Chondrocyte (in vitro differentiated cells): ENCODE results near the gene RASAL2. TPM values are rescaled to one million over a fixed set of nuclear protein-coding genes. Genes with fewer than 3 reads are reported as not detected.

Source experiments
- DNase-seq: peaks from one replicate; pipeline ENCODE4 v3.0.0; 2021; ENCODE audit warnings: mixed read lengths, low spot score
- H3K27ac Mint-ChIP-seq: one replicate; pipeline ENCODE4 v1.8.0; 2021; ENCODE audit warnings: mild to moderate bottlenecking, moderate library complexity, mixed read lengths; ENCODE audit not compliant: unreplicated experiment
- H3K27me3 Mint-ChIP-seq: 2 replicates; pipeline ENCODE4 v1.8.0; 2021; ENCODE audit warnings: low read depth, mixed read lengths
- H3K36me3 Mint-ChIP-seq: 2 replicates; pipeline ENCODE4 v1.8.0; 2021; ENCODE audit warnings: low read depth, mixed read lengths
- H3K4me1 Mint-ChIP-seq: 2 replicates; pipeline ENCODE4 v1.8.0; 2021; ENCODE audit warnings: low read depth, mild to moderate bottlenecking, mixed read lengths
- H3K4me3 Mint-ChIP-seq: one replicate; pipeline ENCODE4 v1.8.0; 2021; ENCODE audit warnings: mild to moderate bottlenecking, moderate library complexity, mixed read lengths; ENCODE audit not compliant: unreplicated experiment
- H3K9me3 Mint-ChIP-seq: 2 replicates; pipeline ENCODE4 v1.8.0; 2021; ENCODE audit warnings: low read depth, mixed read lengths
- total RNA-seq: library from RNA; stranded (reverse); gene quantifications from 3 replicates; pipeline ENCODE4 v1.2.1, GENCODE V29; 2021
- TF ChIP-seq, protein P1 (sequence below): fragments of 200-600 bp; sonication (generic); IDR thresholded peaks from 2 replicates; pipeline ENCODE4 v1.5.0; 2021; ENCODE audit warnings: antibody characterized with exemption, mild to moderate bottlenecking, moderate library complexity

The RASAL2 gene
- total RNA-seq, 1 donor from 2014 or later: 40.1 TPM

DNA sequence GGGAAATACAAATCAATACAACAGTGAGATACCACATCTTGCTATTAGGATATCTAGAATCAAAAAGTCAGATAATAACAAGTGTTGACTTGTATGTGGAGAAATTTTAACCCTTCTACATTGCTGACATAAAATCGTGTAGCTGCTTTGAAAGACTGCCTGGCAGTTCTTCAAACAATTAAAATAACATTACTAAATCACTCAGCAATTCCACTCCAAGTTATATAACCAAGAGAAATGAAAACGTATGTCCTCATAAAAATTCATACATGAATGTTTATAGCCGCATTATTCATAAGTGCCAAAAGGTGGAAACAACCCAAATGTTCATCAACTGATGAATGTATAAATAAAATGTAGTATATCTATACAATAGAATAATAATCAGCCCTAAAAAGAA lies 164.6 kb downstream of the RASAL2 start:
- peaks cover 33% of the 10 kb centered on the region for H3K4me1 Mint-ChIP-seq
- no peak for DNase-seq
- H3K27me3 Mint-ChIP-seq: no peaks in the 10 kb centered on the region
- H3K9me3 Mint-ChIP-seq: peaks cover 12% of the 10 kb centered on the region
- H3K36me3 Mint-ChIP-seq: peaks cover 6% of the 10 kb centered on the region
- peak overlapping the region; percentile 29 for H3K27ac Mint-ChIP-seq
- no peak overlapping the region for H3K4me3 Mint-ChIP-seq
- TF ChIP-seq, protein P1, sequence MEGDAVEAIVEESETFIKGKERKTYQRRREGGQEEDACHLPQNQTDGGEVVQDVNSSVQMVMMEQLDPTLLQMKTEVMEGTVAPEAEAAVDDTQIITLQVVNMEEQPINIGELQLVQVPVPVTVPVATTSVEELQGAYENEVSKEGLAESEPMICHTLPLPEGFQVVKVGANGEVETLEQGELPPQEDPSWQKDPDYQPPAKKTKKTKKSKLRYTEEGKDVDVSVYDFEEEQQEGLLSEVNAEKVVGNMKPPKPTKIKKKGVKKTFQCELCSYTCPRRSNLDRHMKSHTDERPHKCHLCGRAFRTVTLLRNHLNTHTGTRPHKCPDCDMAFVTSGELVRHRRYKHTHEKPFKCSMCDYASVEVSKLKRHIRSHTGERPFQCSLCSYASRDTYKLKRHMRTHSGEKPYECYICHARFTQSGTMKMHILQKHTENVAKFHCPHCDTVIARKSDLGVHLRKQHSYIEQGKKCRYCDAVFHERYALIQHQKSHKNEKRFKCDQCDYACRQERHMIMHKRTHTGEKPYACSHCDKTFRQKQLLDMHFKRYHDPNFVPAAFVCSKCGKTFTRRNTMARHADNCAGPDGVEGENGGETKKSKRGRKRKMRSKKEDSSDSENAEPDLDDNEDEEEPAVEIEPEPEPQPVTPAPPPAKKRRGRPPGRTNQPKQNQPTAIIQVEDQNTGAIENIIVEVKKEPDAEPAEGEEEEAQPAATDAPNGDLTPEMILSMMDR: no peak

DNA sequence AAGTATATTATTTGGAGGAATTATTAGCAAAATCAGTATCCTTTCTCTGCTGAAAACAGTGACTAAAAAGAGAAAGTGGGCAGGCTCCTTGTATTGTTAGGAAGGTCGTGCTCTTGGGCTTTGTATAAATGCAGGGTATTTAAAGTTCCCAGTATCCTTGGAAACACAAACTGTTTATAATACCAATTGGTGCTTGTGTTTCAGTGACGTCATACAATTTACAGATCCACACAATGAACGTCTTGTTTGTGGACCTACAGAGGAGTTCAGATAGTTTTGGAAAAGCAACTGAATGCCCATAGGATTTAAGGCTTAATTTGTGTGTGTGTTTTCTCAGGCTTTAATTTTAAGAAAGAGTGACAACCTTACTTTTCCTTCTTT lies 168.2 kb downstream of the RASAL2 start:
- Mint-ChIP-seq H3K4me3 (no peak overlapping the region), H3K27ac (peak overlapping the region; percentile 32), H3K9me3 (peaks cover 2% of the 10 kb centered on the region), H3K4me1 (peaks cover 38% of the 10 kb centered on the region), H3K36me3 (no peaks in the 10 kb centered on the region), H3K27me3 (no peaks in the 10 kb centered on the region)
- DNase-seq: no peak
- TF ChIP-seq, protein P1: no peak

DNA sequence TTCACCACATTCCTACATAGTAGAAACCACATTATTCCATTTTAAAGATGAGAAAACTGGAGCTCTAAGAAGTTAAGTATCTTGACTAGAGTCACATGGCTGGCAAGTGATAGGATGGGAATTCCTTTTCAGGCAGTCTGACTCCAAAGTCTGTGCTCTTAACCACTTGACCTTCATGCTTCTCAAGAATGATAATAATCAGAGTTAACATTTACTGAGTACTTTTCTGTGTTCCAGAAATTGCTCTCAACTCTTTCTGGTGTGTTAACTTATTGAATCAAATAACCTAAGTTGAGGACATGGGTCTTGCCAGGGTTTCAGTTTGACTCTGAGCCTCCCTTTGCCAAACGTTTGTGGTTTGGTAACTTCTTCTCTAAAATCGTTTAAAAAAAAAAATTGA lies 169.4 kb downstream of the RASAL2 start:
- H3K36me3 Mint-ChIP-seq: no peaks in the 10 kb centered on the region
- H3K9me3 Mint-ChIP-seq: peaks cover 2% of the 10 kb centered on the region
- TF ChIP-seq, protein P1: no peak
- H3K27ac Mint-ChIP-seq: peak overlapping the region; percentile 32
- no peaks in the 10 kb centered on the region for H3K27me3 Mint-ChIP-seq
- H3K4me1 Mint-ChIP-seq: peaks cover 46% of the 10 kb centered on the region
- no peak overlapping the region for H3K4me3 Mint-ChIP-seq
- DNase-seq: no peak

DNA sequence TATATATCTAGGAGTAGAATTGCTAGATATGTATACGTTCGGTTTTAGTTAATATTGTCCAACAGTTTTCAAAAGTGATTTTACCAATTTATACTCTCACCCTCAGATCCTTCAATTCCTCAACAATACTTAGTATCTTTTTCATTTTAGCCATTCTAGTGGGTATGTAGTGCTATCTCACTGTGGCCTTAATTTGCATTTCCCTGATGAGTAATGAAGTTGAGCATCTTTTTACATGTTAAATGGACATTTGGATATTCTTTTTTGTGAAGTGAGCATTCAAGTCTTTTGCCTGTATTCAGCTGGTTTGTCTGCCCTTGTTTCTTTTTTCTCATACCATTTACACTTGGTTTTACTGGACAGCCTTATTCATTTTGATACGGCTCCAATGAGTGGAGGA lies 172.2 kb downstream of the RASAL2 start:
- TF ChIP-seq, protein P1: no peak
- H3K36me3 Mint-ChIP-seq: no peaks in the 10 kb centered on the region

DNA sequence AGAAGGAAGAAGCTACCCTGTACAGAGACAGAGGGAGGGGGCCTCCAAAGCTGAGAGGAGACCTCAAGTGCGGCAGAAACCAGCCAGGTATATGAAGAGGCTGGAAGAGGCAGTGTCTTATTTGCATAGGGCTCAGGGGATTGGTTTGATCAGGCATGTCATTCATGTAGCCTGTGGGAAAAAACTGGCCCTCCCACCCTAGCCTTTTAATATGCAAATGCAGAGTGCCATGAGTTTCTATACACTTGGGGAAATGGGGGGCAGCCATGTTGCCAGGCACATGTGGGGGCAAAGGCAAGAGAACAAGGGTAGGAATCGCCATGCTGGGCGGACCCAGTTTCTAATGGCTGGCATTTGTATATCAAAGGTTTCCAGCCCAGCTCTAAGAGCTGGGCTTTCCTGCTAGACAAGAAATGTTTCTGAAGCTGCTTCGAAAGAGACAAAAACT lies 172.7 kb downstream of the RASAL2 start:
- TF ChIP-seq, protein P1: no peak
- DNase-seq: no peak
- Mint-ChIP-seq H3K27me3 (no peaks in the 10 kb centered on the region), H3K9me3 (no peaks in the 10 kb centered on the region), H3K27ac (no peak overlapping the region), H3K4me3 (no peak overlapping the region), H3K4me1 (peaks cover 55% of the 10 kb centered on the region), H3K36me3 (no peaks in the 10 kb centered on the region)

More for the DNA sequence above, 172.2 kb downstream of the RASAL2 start:
- H3K27me3 Mint-ChIP-seq: no peaks in the 10 kb centered on the region
- H3K9me3 Mint-ChIP-seq: no peaks in the 10 kb centered on the region
- H3K4me1 Mint-ChIP-seq: peaks cover 53% of the 10 kb centered on the region
- no peak overlapping the region for H3K4me3 Mint-ChIP-seq
- H3K27ac Mint-ChIP-seq: no peak overlapping the region
- no peak for DNase-seq
